ENCODE data around the gene RAD54L.
"Not testable (repeated sequence)": the region's sequence is repeated elsewhere in the genome, so short reads cannot be mapped to it uniquely, and the experiment has no call there.

The RAD54L gene

DNA sequence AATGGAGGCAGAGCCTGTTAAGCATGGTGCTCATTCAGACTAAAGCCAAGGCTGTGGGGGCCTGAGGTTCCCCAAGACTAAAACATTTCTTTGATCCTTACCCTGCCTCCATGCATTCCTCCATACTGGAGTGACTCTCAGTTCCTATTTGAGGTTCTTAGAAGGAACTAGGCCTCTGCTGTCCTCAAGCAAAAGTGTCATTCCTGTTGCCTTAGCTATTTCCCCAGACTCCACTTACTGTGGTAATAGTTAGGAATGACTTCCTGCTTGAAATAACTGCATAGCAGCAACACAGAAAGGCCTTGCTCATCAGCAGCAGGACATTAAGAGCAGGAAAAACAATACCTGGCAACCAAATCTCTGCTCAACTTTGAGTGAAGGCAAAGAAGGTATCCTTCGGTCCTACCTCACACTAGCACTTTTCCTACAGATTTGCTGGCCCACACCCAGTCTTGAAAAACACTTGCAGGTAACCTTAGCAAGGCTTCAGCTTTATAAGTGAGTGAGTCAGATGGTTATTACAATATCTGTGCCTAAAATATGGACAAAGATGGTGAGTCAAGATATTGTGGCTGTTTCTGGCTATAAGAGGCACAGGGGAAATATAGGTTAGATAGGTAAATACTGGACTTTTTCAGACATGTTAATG is 41.0 kb downstream of the RAD54L start:
- DNase-seq, result no peak

DNA sequence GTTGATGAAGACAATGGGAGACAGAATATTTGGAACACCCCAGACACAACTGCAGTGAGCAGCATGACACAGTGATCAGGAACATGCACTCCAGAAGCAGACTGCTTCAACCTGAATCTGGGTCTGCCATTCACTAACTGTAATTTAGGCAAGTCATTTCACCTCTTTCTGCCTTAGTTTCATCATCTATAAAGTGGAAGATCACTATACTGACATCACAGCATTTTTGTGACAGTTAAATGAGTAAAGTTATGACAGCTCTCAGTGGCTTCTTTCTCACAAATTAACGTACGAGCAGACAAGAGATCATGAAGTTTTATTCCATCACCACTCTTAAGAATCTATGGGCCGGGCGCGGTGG is 41.6 kb downstream of the RAD54L start:
- DNase-seq, result no peak

DNA sequence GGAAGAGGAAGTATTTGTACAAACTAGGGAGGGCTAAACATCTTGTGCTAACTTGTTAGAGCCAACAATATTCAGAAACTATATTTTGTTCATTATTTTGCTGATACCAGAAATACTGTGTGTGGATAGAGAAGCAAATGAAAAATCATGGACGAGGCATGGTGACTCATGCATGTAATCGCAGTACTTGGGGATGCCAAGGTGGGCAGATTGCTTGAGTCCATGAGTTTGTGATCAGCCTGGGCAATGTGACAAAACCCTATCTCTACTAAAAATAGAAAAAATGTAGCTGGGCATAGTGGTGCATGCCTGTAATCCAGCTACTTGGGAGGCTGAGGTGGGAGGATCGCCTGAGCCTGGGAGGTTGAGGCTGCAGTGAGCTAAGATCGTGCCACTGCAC is 42.4 kb downstream of the RAD54L start:
- no peak for DNase-seq

DNA sequence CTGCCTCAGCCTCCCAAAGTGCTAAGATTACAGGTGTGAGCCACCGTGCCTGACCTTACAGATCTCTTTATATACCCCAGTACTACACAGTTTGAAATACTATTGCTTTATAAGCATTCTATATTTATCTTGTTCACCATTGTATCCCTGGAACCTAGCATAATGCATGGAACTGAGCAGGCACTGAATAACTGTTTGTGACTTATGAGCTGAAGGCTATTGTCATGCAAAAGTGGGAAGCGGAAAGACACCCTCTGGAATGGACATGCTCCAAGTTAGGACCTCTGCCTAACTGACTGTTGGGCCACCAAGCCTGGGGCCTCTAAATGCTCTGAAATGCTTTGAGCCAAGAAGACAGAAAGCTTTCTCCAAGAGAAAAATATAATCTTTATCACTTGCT is 47.7 kb downstream of the RAD54L start:
- DNase-seq, result no peak

DNA sequence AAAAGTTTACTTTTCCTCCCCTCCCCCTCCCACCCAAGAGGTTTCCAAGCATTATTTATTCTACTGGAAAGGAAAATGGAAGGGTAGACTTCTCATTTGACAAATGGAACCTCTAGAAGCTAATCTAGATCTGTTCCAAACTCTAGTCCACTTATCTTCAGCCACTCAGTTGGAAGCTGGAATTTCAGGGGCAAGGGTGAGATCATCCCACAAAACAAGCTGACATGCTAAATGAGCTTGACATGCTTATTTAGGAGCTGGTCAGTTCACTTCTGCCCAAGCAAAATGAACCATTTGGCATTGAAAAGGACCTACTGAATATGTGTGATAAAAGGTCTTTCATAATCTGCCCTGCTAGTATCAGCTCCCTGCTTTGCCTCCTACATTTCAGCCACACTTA is 50.8 kb downstream of the RAD54L start:
- DNase-seq, result no peak

DNA sequence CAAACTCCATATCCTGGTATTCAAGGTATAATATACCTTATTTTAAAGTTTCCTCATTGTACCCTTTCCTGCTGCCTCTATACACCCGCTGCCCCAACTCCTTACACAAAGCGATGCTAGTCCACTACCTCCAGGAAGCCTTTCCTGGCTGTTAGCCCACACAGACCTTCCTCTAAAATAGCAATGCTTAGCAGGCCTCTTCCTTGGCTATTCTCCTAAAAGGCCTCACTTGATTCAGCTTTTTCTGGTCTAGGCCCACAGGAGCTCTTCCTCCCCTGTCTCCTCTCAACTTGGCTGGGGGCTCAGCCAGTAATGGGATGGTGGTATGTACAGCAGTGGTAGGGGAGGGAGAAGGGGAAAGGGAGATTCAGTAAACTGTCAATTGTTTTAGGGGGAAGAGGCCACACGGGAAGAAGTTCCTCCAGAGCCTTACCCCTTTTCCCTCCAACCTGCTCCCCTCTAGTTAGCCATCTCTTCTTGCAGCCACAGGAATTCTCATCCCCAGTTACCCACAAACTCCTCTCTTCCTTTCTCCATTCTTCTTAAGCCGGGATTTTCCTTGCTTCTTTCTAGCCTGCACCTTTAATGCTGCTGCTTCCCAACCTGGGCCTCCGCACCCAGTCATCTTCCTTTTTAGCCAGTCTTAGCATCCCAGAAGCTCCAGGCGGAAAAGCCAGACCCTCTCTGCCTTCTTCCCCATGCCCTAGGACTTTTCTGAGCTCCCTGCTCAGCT is 53.3 kb downstream of the RAD54L start:
- no peak for DNase-seq

DNA sequence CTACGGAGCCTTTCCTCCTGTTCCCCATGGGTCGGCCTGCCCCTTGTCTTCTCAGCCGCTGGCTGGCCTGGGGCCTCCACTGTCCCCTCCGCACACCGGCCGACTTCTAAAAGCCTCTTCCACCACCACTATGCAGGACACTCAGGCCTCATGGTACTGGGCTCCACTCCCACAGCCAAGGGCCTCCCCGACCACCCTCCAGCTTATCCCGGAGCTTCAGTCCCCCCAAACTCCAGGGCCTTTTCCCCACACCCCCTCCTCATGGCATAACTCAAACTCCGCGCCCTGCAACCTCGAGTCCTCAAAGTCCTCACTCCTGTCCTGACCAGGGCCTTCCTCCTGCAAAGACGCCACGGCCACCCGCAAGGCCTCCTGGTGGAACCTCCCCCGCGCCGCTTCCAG is 53.8 kb downstream of the RAD54L start:
- no peak for DNase-seq

DNA sequence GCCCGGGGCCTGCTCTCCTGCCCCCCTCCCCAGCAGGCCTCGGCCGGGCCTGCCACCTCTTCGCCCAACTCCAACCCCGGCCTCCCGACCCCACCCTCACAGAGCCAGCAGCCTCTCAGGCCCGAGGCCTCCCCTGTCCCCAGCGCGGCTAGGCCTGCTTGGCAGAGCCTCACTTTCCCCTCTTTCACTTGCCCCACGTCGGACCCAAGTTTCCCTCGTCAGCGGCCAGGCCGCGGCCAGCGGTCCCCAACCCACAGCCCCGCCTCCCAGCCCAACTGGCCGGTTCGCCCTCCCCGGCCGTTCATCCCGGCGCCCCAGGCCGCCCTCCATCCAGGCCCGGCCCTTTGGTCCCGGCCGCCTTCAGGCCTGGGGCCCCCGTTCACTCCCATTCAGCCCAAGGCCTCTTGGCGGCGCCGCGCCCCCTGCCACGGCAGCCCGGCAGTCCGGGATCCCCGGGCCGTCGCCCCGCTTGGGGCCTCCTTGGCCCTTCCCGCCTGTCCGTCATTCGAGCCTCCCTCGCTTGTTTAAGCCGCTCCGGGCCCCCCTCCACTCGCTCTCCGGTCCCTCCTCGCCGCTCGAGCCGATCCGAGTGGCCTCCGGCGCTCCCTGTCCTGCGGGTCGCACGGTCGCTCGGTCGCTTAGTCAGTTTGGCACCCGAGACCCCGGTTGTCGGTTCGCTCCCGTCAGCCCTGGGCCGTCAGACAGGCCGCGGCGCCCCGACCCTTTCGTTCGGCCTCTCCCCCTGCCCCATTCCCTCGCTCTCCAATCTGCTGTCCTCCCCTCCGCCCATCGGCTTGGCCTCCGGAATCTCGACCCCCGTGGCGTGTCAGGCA is 54.5 kb downstream of the RAD54L start:
- peak; percentile 52 for DNase-seq

DNA sequence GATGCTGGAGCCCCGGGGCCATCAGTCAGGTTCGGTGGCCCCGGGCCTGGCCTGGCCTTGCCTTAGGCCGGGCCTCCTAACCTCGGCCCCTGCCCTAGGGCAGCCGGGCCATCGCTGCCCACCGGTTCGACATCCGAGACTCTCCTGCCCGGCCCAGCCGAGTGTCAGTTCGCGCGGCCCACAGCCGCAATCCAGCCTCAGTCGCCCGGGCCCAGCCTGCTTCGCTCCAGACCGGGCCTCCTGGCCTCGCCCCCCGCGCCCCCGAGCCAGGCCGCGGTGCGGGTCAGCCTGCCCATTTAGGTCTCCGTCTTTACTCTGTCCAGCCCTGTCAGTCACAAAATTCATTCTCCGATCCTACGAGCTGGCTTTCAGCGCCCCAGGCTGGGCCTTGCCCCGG is 55.1 kb downstream of the RAD54L start:
- peak; percentile 67 for DNase-seq

DNA sequence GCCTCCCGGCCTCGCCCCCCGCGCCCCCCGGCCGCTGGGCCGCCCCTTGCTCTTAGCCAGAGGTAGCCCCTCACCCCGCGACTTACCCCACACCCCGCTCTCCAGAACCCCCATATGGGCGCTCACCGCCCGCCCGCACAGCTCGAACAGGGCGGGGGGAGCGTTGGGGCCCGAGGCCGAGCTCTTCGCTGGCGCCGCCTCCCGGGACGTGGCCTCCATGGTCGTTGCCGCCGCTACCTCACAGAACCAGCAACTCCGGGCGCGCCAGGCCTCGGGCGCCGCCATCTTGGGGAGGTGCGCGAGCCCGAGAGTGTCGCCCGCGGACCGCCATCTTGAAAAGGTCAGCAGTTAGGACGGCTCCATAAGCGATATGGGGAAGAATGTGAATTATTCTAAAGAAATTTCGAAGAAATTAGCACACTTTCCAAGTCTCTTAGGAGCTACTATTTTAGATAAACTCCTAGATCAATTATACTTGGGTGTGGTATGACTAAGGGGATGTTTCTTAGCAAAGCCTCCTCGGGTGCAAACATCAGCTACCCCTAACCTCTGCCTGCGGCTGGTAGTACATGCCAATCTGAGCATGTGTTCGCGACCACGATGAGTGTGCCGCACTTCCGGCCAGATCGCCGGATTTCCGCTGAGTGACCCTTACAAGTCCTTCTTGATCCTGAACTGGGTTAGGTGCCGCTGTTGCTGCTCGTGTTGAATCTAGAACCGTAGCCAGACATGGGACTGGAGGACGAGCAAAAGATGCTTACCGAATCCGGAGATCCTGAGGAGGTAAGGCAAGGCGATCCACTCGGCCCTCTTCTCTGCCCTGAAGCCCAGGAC is 55.7 kb downstream of the RAD54L start, which contains the start of the genes LRRC41 and UQCRH:
TSS of gene LRRC41 (minus strand) at position 579 of the 834 bp plus-strand sequence. CDS start at position 285, 294 bp downstream.
TSS of gene UQCRH (plus strand) at position 661 of the 834 bp plus-strand sequence. CDS start at position 730, 69 bp downstream.
- peak; percentile 99 for DNase-seq

DNA sequence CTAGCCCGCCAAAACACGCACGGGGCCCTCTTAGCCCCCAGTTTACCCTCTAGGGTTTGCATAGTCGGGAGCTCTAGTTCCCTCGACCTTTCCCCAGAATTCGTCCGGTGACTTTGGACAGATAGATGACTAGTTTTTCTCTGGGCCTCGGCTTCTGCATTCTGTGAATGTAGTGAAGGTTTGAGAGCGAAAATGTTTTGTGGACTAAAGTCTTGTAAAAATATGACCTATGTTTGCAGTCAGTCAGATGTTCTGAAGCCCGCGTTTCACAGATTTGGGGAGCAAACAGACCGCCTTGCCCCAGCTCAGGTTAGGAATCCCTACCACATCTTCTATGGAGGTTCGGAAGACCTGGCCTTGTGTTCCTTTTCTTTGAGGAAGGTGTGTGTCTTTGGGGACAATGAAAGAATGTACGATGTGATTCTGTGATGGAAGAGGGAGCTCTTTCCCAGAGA is 56.3 kb downstream of the RAD54L start:
- peak; percentile 79 for DNase-seq

DNA sequence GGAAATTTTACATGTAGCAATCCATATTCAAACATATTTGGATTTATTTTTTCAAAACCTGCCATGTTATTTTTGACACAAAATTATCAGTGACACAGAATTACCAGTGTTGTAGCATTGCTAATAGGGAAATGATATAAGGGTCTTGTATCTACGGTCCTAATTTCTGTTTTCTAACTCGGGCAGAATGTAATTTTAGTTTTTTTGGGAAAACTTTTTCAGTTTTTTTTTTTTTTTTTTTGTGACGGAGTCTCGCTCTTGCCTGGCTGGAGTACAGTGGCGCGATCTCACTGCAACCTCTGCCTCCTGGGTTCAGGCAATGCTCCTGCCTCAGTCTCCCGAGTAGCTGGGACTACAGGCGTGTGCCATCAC is 58.6 kb downstream of the RAD54L start:
- DNase-seq, result no peak

DNA sequence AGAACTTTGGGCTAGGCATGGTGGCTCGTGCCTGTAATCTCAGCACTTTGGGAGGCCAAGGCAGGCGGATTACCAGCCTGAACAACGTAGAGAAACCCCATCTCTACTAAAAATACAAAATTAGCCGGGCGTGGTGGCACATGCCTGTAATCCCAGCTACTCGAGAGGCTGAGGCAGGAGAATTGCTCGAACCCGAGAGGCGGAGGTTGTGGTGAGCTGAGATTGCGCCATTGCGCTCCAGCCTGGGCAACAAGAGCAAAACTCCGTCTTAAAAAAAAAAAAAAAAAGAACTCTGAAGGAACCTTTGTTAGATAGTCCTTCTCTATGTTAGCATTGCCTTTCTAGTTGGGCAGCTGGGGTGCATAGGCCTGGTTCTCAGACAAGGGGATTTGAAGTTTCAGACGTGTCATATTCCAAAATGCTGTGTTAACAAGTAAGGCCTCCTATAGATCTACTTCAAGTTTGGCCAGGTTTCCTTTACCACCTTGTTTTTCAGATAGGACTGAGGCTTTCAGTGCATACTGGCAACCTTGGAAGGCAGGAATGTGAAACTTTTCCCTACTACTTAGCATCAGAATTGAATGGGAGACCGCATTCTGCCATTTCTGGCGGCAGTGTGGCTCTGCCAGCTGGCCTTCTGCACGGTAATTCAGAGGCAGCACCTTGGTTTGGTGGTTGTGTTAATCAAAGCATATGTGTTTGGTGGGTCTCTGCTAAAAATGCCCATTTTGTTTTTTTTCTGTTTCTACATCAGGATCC is 62.0 kb downstream of the RAD54L start:
- no peak for DNase-seq

DNA sequence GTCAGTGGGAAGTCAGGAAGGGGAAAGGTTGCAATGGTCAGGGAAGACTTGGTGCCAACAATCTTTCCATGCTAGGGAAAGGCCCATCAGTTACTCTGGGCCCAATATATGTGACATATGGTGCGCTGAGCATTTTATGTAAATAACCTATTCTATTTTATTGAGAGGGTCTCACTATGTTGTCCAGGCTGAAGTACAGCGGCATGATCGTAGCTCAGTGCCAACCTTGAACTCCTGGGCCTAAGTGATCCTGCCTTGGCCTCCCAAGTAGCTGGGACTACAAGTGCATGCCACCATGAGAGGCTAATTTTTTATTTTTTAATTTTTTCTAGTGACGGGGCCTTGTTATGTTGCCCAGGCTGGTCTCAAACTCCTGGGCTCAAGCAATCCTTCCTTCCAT is 62.8 kb downstream of the RAD54L start:
- no peak for DNase-seq

DNA sequence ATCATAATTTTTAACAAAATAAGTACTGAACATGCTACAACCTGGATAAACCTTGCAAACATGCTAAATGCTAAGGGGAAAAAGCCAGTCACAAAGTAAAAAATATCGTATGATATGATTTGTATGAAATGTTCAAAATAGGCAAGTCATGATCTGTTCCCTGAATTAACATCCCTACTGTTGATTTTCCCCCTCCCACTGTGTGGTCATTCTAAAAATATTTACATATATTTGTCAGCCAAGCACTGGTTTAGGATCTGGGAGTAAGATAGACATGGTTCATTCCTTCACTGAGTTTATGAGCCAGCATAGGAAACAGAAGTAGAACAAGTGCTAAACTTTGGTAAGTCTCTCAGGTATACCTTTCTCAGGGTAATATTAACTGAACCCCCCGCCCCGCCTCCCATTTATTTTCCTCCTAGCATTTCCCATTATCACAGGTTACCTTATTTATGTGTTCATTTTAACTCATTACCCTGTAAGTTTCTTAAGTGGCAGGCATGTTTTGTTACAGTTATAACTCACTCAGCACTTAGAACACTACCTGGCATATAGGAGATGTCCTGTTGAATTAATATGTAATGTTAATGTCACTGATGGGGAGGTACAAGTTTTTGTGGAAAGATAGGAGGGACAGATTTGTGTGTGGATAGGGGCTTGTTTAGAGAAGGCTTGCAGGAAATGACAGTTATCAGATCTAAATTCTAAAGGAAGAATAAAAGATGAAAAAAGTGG is 68.3 kb downstream of the RAD54L start:
- no peak for DNase-seq

DNA sequence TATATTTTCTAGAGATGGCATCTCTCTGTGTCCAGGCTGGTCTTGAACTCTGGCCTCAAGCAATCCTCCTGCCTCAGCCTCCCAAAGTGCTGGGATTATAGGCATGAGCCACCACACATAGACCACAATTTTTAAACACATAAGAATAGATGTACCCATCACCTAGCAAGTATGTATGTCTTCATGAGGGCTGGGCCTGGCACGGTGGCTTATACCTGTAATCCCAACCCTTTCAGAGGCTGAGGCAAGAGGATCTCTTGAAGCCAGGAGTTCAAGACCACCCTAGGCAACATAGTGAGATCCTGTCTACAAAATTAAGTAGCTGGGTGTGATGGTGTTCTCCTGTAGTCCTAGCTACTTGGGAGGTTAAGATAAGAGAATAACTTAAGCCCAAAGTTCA is 69.8 kb downstream of the RAD54L start:
- no peak for DNase-seq

DNA sequence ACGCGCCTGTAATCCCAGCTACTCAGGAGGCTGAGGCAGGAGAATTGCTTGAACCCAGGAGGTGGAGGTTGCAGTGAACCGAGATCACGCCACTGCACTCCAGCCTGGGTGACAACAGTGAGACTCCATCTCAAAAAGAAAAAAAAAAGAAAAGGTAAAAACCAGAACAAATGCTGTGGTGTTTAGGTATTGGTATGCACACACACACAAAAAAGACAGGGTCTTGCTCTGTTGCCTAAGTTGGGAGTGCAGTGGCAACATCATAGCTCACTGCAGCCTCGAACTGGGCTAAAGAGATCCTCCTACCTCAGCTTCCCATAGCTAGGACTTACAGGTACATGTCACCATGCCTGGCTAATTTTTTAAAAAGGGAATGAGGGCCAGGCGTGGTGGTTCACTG is 71.7 kb downstream of the RAD54L start:
- DNase-seq, result not testable (repeated sequence)

DNA sequence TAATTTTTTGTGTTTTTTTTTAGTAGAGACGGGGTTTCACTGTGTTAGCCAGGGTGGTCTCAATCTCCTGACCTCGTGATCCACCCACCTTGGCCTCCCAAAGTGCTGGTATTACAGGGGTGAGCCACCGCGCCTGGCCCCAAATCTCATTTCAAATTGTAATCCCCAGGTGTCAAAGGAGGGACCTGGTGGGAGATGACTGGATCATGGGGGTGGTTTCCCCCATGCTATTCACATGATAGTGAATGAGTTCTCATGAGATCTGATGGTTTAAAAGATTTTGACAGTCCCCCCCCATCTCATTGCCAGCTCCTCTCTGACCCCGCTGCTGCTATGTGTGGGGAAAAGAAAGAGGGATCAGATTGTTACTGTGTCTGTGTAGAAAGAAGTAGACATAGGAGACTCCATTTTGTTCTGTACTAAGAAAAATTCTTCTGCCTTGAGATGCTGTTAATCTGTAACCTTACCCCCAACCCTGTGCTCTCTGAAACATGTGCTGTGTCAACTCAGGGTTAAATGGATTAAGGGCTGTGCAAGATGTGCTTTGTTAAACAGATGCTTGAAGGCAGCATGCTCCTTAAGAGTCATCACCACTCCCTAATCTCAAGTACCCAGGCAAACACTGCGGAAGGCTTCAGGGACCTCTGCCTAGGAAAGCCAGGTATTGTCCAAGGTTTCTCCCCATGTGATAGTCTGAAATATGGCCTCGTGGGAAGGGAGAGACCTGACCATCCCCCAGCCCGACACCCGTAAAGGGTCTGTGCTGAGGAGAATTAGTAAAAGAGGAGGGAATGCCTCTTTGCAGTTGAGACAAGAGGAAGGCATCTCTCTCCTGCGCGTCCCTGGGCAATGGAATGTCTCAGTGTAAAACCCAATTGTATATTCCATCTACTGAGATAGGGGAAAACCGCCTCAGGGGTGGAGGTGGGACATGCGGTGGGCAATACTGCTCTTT is 72.7 kb downstream of the RAD54L start:
- DNase-seq, result peak; percentile 78

DNA sequence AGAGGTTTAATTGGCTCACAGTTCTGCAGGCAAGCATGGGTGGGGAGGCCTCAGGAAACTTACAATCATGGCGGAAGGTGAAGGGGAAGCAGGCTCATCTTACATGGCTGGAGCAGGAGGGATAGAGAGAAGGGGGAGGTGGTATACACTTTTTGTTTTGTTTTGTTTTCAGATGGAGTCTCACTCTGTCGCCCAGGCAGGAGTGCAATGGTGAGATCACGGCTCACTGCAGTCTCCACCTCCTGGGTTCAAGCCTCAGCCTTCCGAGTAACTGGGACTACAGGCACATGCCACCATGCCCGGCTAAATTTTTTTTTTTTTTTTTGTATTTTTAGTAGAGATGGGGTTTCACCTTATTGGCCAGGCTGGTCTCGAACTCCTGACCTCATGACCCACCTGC is 74.6 kb downstream of the RAD54L start:
- DNase-seq, result not testable (repeated sequence)
